Testis (tissue), 2 donors: ENCODE data around the gene KRT81.

Source experiments
- POLR2A ChIP-seq: fragments of 450-650 bp; IDR thresholded peaks from one replicate; pipeline ENCODE4 v1.6.1; 2017; ENCODE audit warnings: antibody characterized with exemption, mild to moderate bottlenecking, moderate library complexity
- TF ChIP-seq, protein P1 (sequence below), 3 experiments: fragments of 450-650 bp in 2 of 3; fragments of 200-600 bp in 1 of 3; sonication (generic) in 1 of 3; IDR thresholded peaks; one replicate each; pipeline ENCODE4 v1.5.1; 2016 to 2019; ENCODE audit warnings: antibody characterized with exemption in 3 of 3, mild to moderate bottlenecking in 2 of 3, moderate library complexity in 1 of 3

DNA sequence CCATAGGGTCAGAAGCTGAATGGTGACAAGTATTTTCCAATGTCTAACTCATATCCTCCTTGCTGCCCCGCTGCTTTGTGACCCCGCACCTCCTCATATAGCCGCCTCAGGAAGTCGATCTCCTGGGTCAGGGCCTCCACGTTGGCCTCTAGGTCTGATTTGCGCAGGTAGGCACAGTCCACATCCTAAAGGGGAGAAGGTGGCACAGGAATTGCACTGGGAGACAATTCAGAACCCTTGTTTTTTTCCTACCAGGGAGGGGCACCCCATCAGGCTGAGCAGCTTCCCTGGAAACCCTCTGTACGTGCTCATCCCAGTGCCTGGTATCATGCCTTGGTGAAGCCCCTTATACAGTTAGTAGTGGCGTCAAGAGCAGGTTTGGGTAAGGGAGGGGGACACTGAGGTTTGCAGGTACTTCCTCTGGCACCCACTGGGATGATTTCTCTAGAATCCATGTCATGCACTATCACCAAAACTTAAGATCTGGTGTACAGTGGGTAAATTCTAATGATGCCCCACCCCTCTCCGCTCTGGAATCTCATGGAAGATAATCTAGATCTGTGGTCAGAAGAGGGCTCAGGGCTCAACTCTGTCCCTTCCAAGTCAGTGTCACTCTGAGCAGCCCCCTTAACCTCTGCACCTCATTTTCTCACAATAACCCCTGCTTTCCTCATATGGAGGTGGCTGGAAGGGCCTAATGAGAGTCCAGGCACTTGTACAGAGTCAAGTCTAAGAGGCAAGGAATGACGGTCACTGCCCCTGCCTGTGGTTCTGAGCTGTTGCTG is 37.0 kb downstream of the KRT81 start:
- TF ChIP-seq, protein P1, sequence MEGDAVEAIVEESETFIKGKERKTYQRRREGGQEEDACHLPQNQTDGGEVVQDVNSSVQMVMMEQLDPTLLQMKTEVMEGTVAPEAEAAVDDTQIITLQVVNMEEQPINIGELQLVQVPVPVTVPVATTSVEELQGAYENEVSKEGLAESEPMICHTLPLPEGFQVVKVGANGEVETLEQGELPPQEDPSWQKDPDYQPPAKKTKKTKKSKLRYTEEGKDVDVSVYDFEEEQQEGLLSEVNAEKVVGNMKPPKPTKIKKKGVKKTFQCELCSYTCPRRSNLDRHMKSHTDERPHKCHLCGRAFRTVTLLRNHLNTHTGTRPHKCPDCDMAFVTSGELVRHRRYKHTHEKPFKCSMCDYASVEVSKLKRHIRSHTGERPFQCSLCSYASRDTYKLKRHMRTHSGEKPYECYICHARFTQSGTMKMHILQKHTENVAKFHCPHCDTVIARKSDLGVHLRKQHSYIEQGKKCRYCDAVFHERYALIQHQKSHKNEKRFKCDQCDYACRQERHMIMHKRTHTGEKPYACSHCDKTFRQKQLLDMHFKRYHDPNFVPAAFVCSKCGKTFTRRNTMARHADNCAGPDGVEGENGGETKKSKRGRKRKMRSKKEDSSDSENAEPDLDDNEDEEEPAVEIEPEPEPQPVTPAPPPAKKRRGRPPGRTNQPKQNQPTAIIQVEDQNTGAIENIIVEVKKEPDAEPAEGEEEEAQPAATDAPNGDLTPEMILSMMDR (IDR thresholded peaks at IDR 0.05) = no peak
- TF ChIP-seq POLR2A = no peak
